Activated CD8-positive, alpha-beta T cell treated with anti-CD3 and anti-CD28 coated beads for 36 hours (primary cell): ENCODE measurements around the gene GSE1. TPM values are rescaled to one million over a fixed set of nuclear protein-coding genes. Genes with fewer than 3 reads are reported as not detected.

Source experiments
- ATAC-seq: fragments of 200-7000 bp; cut with Tn5 transposase; one replicate; pipeline ENCODE4 v1.10.0; 2021; ENCODE audit warnings: mild to moderate bottlenecking, moderate library complexity
- CTCF ChIA-PET: fragments of 350-600 bp; sonication (Branson Sonifier 250); formaldehyde crosslinking; loops from one replicate; lab custom pipeline; 2021; ENCODE audit warnings: antibody characterized with exemption; lab: Charles Lee
- POLR2A ChIA-PET: fragments of 350-600 bp; sonication (Branson Sonifier 250); formaldehyde crosslinking; loops from one replicate; lab custom pipeline; 2021; ENCODE audit warnings: antibody characterized with exemption; lab: Charles Lee
- DNase-seq: peaks from one replicate; pipeline ENCODE4 v3.0.0-alpha.2; 2020
- H3K27ac Mint-ChIP-seq: one replicate; pipeline ENCODE4 v1.8.0; 2021; ENCODE audit warnings: mild to moderate bottlenecking, mixed read lengths
- H3K27me3 Mint-ChIP-seq: one replicate; pipeline ENCODE4 v1.8.0; 2021; ENCODE audit warnings: mixed read lengths
- H3K36me3 Mint-ChIP-seq: one replicate; pipeline ENCODE4 v1.8.0; 2021; ENCODE audit warnings: low read depth, mixed read lengths
- H3K4me1 Mint-ChIP-seq: one replicate; pipeline ENCODE4 v1.8.0; 2021; ENCODE audit warnings: low read depth, mixed read lengths
- H3K4me3 Mint-ChIP-seq: one replicate; pipeline ENCODE4 v1.8.0; 2021; ENCODE audit warnings: mild to moderate bottlenecking, moderate library complexity, mixed read lengths
- H3K9me3 Mint-ChIP-seq: one replicate; pipeline ENCODE4 v1.8.0; 2021; ENCODE audit warnings: mixed read lengths
- intact Hi-C: fragments of 100-400 bp; cut with micrococcal nuclease; formaldehyde crosslinking; loops from one replicate; pipeline ENCODE4 v1.10.0; 2022
- total RNA-seq, 2 experiments: library from RNA; stranded (reverse); gene quantifications; one replicate each; pipeline ENCODE4 v1.2.3, GENCODE V29; 2021
- TF ChIP-seq, protein P1 (sequence below): fragments of 200-600 bp; IDR thresholded peaks from one replicate; pipeline ENCODE4 v1.8.0; 2022; ENCODE audit warnings: antibody characterized with exemption, mild to moderate bottlenecking

Gene GSE1
- total RNA-seq, 2 experiments from 2014 or later = 33.6 to 34.5 TPM

DNA sequence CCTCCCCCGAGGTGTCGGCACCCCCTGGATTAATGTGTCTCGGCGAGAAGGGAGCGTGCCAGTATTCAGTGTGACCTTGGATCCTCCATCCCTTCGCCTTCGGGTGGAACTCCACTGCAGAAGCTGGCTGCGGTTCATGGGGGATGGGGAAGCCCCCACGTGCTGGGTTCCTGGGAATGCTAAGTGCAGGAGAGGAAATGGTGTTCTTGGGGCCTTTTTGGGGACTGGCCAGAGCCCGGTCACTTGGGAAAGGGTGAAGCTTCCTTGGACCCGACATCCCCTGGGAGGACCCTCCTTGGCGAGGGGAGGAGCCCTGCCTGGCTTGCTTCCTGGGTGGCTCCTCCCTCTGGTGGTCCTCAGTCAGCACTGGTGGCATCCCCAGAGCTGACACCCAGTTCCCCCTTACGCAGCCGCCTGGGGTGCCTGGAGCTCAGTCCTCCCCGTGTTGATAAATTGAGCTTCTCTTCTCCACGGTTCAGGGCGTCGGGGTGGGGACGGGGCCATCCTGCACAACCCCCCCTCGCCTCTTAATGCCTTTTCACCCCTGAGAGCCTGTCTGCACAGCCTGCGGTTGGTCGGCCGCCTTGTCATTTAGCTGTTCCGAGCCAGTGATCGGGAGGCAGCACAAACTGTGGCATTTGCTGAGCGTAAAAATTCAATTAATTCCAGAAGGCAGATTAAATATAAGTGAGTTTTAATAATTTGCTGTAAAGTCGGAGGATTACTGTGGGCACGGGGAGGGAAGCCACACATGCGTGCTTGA lies 30.7 kb upstream of the GSE1 start:
- H3K36me3 Mint-ChIP-seq = no peaks in the 10 kb centered on the region
- TF ChIP-seq, protein P1, sequence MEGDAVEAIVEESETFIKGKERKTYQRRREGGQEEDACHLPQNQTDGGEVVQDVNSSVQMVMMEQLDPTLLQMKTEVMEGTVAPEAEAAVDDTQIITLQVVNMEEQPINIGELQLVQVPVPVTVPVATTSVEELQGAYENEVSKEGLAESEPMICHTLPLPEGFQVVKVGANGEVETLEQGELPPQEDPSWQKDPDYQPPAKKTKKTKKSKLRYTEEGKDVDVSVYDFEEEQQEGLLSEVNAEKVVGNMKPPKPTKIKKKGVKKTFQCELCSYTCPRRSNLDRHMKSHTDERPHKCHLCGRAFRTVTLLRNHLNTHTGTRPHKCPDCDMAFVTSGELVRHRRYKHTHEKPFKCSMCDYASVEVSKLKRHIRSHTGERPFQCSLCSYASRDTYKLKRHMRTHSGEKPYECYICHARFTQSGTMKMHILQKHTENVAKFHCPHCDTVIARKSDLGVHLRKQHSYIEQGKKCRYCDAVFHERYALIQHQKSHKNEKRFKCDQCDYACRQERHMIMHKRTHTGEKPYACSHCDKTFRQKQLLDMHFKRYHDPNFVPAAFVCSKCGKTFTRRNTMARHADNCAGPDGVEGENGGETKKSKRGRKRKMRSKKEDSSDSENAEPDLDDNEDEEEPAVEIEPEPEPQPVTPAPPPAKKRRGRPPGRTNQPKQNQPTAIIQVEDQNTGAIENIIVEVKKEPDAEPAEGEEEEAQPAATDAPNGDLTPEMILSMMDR = no peak
- POLR2A ChIA-PET = interaction anchor here (0.7 to 1.1 kb wide), 3 partner anchors 10 to 28 kb away, joined by 3 read pairs; no protein-coding TSS in a partner anchor
- intact Hi-C loops = no loop called here
- CTCF ChIA-PET = interaction anchor here (0.6 to 2.5 kb wide), 7 partner anchors 9 to 91 kb away, joined by 3 to 12 read pairs (median 4); no protein-coding TSS in a partner anchor
- peak overlapping the region; percentile 62 for H3K4me3 Mint-ChIP-seq
- ATAC-seq (no peak), DNase-seq (no peak)
- H3K27me3 Mint-ChIP-seq = no peaks in the 10 kb centered on the region
- H3K27ac Mint-ChIP-seq = peak overlapping the region; percentile 15
- no peaks in the 10 kb centered on the region for H3K9me3 Mint-ChIP-seq
- peaks cover 39% of the 10 kb centered on the region for H3K4me1 Mint-ChIP-seq

DNA sequence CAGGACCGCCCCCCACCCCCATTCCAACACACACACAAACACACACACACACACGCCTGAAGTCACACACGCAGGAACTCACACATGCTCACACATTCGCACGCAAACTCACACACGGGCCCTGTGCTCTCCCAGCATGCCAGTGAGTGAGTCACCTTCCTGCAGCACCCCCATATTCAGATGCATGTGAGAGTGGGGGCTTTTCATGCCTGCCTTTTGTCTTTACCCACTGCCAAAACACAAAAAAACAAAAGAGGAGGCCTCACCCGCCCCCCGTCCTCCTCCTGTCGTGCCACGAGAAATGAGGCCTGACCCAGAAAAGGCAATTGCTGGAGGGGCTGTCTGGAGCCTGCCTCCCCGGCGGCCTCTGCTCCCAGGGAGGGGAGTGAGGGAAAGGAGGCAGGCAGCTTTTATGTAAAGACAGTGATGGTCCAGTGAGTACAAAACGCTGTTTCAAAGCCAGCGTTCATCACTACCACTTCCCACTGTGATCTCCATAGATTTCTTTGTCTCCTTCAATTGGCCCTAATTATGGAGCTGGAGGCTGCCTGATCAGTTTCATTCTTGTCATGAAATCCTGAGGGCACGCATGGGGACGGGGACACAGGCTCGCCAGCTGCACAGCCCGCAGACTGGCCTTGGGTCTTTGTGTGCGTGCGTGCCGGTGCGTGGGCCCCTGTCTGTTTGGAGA lies 29.5 kb upstream of the GSE1 start:
- no peaks in the 10 kb centered on the region for H3K9me3 Mint-ChIP-seq
- peak overlapping the region; percentile 62 for H3K4me3 Mint-ChIP-seq
- no peaks in the 10 kb centered on the region for H3K27me3 Mint-ChIP-seq
- ATAC-seq (peak; percentile 90), DNase-seq (peak; percentile 66)
- peaks cover 38% of the 10 kb centered on the region for H3K4me1 Mint-ChIP-seq
- peak overlapping the region; percentile 83 for H3K27ac Mint-ChIP-seq
- POLR2A ChIA-PET = interaction anchor here (1.1 kb wide), 1 partner anchor 9 kb away, joined by 3 read pairs; no protein-coding TSS in a partner anchor
- intact Hi-C loops = no loop called here
- no peaks in the 10 kb centered on the region for H3K36me3 Mint-ChIP-seq
- CTCF ChIA-PET = interaction anchor here (1.0 to 2.5 kb wide), 3 partner anchors 23 to 33 kb away, joined by 3 to 12 read pairs (median 5); no protein-coding TSS in a partner anchor
- TF ChIP-seq, protein P1 = no peak

DNA sequence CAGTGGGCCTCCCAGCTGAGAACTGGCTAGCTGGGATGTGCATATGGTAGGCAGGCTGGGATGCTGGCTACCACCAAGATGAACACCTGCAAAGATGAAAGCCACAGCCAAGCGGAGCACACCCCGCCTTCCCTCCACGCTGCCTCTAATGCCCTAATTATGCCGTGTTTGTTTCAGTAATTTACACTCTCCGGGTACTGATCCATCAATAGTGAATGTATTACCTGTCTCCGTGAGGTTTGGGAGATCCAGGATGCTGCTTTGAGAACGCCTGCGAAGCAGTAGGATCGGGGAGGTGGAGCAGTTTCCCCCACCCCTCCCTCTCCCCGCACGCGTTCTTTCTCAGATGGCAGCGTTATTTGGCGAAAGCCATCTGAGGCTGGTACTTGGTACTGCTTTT lies 28.9 kb upstream of the GSE1 start:
- no peak for DNase-seq
- H3K36me3 Mint-ChIP-seq = no peaks in the 10 kb centered on the region
- H3K4me3 Mint-ChIP-seq = no peak overlapping the region
- CTCF ChIA-PET = interaction anchor here (2.5 kb wide), 1 partner anchor 32 kb away, joined by 12 read pairs; no protein-coding TSS in a partner anchor
- H3K9me3 Mint-ChIP-seq = no peaks in the 10 kb centered on the region
- H3K27ac Mint-ChIP-seq = peak overlapping the region; percentile 83
- intact Hi-C loops = no loop called here
- no peaks in the 10 kb centered on the region for H3K27me3 Mint-ChIP-seq
- TF ChIP-seq, protein P1 = no peak
- ATAC-seq = no peak
- peaks cover 31% of the 10 kb centered on the region for H3K4me1 Mint-ChIP-seq
- POLR2A ChIA-PET = no interaction called here

DNA sequence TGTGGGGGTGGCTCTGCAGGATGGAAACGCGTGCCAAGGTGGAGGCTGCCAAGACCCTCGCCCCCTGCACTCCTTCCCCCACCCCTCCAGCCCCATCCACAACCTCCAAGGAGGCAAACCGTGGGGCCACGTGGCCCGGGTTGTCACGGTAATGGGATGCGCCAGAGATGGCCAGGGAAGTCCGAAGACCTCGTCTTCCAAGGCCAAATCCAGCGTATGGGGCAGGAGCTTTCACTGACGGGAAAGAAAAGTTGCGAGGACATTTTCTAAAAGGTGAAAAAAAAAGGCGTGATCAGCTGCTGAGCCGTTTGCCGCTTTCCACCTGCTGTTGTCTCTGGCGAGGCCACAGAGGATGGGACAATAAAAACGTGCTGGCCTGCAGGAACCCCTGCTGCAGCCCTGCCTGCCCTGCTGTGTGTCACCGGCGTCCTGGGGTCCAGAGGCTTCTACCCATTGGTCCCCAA lies 28.3 kb upstream of the GSE1 start:
- CTCF ChIA-PET = no interaction called here
- intact Hi-C loops = no loop called here
- DNase-seq (no peak), ATAC-seq (no peak)
- no peaks in the 10 kb centered on the region for H3K27me3 Mint-ChIP-seq
- H3K9me3 Mint-ChIP-seq = no peaks in the 10 kb centered on the region
- peaks cover 29% of the 10 kb centered on the region for H3K4me1 Mint-ChIP-seq
- H3K36me3 Mint-ChIP-seq = no peaks in the 10 kb centered on the region
- no peak overlapping the region for H3K27ac Mint-ChIP-seq
- POLR2A ChIA-PET = no interaction called here
- H3K4me3 Mint-ChIP-seq = no peak overlapping the region
- TF ChIP-seq, protein P1 = no peak
